G401 (cell line): ENCODE measurements around the gene URI1. TPM values are rescaled to one million over a fixed set of nuclear protein-coding genes. Genes with fewer than 3 reads are reported as not detected.
"Not testable (repeated sequence)": the region's sequence is repeated elsewhere in the genome, so short reads cannot be mapped to it uniquely, and the experiment has no call there.

Source experiments
- DNase-seq: peaks from one replicate; pipeline ENCODE4 v3.0.0-alpha.2; 2015; ENCODE audit warnings: low spot score
- in situ Hi-C: cut with HindIII; loops from 2 replicates; pipeline ENCODE4 v1.10.0; 2016; ENCODE audit warnings: low sequenced_read_pairs, mixed read lengths
- total RNA-seq: library from RNA; depleted of rRNA; stranded (reverse); fragments of >200 nt; shearing (Covaris generic); gene quantifications from 2 replicates; pipeline ENCODE4 v1.2.3, GENCODE V29; 2014

The URI1 gene
- total RNA-seq, 1 experiment from 2014 or later = 56.5 TPM

GRCh38 chr19:29940971-29941585, 961 bp upstream of the URI1 start:
- in situ Hi-C loops = no loop called here
- no peak for DNase-seq

GRCh38 chr19:29942404-29943261, 594 bp downstream of the URI1 start:
- DNase-seq = peak; percentile 43
- in situ Hi-C loops = no loop called here

- in situ Hi-C loops = no loop called here
- DNase-seq = no peak
These were observed 1.6 kb downstream of the URI1 start for GRCh38 chr19:29943615-29944014.

- no peak for DNase-seq
- in situ Hi-C loops = no loop called here
These were observed 2.5 kb downstream of the URI1 start for GRCh38 chr19:29944390-29945012.

- DNase-seq = no peak
- in situ Hi-C loops = no loop called here
These were observed 3.0 kb downstream of the URI1 start for GRCh38 chr19:29945017-29945416.

GRCh38 chr19:29945433-29945832, 3.4 kb downstream of the URI1 start:
- in situ Hi-C loops = no loop called here
- DNase-seq = no peak

GRCh38 chr19:29946645-29947044, 4.6 kb downstream of the URI1 start:
- in situ Hi-C loops = no loop called here
- no peak for DNase-seq

- no peak for DNase-seq
- in situ Hi-C loops = no loop called here
These were observed 5.8 kb downstream of the URI1 start for GRCh38 chr19:29947871-29948270.

- in situ Hi-C loops, DNase-seq: not testable (repeated sequence)
These were observed 6.9 kb downstream of the URI1 start for GRCh38 chr19:29948759-29949470.

- in situ Hi-C loops = no loop called here
- no peak for DNase-seq
These were observed 10.1 kb downstream of the URI1 start for GRCh38 chr19:29952177-29952576.

GRCh38 chr19:29952646-29953045, 10.6 kb downstream of the URI1 start:
- no peak for DNase-seq
- in situ Hi-C loops = no loop called here

- no peak for DNase-seq
- in situ Hi-C loops = no loop called here
These were observed 11.6 kb downstream of the URI1 start for GRCh38 chr19:29953352-29954247.

- in situ Hi-C loops = no loop called here
- no peak for DNase-seq
These were observed 14.8 kb downstream of the URI1 start for GRCh38 chr19:29956855-29957254.

- in situ Hi-C loops = no loop called here
- DNase-seq = no peak
These were observed 19.3 kb downstream of the URI1 start for GRCh38 chr19:29961311-29961710.

GRCh38 chr19:29962793-29963192, 20.8 kb downstream of the URI1 start:
- DNase-seq = no peak
- in situ Hi-C loops = no loop called here

- in situ Hi-C loops = no loop called here
- DNase-seq = no peak
These were observed 21.5 kb downstream of the URI1 start for GRCh38 chr19:29963576-29963975.

GRCh38 chr19:29964171-29964570, 22.1 kb downstream of the URI1 start:
- in situ Hi-C loops = no loop called here
- no peak for DNase-seq

- no peak for DNase-seq
- in situ Hi-C loops = no loop called here
These were observed 23.5 kb downstream of the URI1 start for GRCh38 chr19:29965492-29965891.

- in situ Hi-C loops, DNase-seq: not testable (repeated sequence)
These were observed 24.1 kb downstream of the URI1 start for GRCh38 chr19:29966142-29966541.
